NCI-H2107 treated with DMSO at 0.1 percent for 48 hours (cell line): ENCODE data around the gene OTUD5.
"Not testable (repeated sequence)": the region's sequence is repeated elsewhere in the genome, so short reads cannot be mapped to it uniquely, and the experiment has no call there.

Experiments used
- DNase-seq: peaks from one replicate; lab custom pipeline; 2025; ENCODE audit not compliant: unreplicated experiment; lab: John Stamatoyannopoulos, UW

OTUD5 gene

GRCh38 chrX:48957477-48957826 lies at the start of gene OTUD5:
Gene OTUD5 (minus strand): TSS chrX:48957607. CDS start chrX:48957570, 37 bp downstream.
- DNase-seq = peak; percentile 53

GRCh38 chrX:49003696-49004095 lies 46.3 kb upstream of the OTUD5 start:
- no peak for DNase-seq

GRCh38 chrX:49002091-49002935 lies 44.9 kb upstream of the OTUD5 start, which contains the start of gene GRIPAP1:
Gene GRIPAP1 (minus strand): TSS chrX:49002264. CDS start chrX:49002229, 35 bp downstream.
- peak; percentile 91 for DNase-seq

- no peak for DNase-seq
These were observed 44.2 kb upstream of the OTUD5 start for GRCh38 chrX:49001521-49002090.

- DNase-seq = no peak
These were observed 43.2 kb upstream of the OTUD5 start for GRCh38 chrX:49000636-49001035.

GRCh38 chrX:48999030-48999429 lies 41.6 kb upstream of the OTUD5 start:
- DNase-seq = no peak

GRCh38 chrX:48998391-48998790 lies 41.0 kb upstream of the OTUD5 start:
- no peak for DNase-seq

GRCh38 chrX:48997865-48998264 lies 40.5 kb upstream of the OTUD5 start:
- no peak for DNase-seq

- no peak for DNase-seq
These were observed 40.0 kb upstream of the OTUD5 start for GRCh38 chrX:48997455-48997854.

GRCh38 chrX:48996969-48997368 lies 39.6 kb upstream of the OTUD5 start:
- DNase-seq = no peak

GRCh38 chrX:48992341-48992740 lies 34.9 kb upstream of the OTUD5 start:
- DNase-seq = no peak

- DNase-seq = no peak
These were observed 32.1 kb upstream of the OTUD5 start for GRCh38 chrX:48989483-48989882.

- DNase-seq = no peak
These were observed 26.5 kb upstream of the OTUD5 start for GRCh38 chrX:48983896-48984295.

- DNase-seq = no peak
These were observed 25.7 kb upstream of the OTUD5 start for GRCh38 chrX:48983081-48983480.

GRCh38 chrX:48981178-48981577 lies 23.8 kb upstream of the OTUD5 start:
- no peak for DNase-seq

- not testable (repeated sequence) for DNase-seq
These were observed 22.9 kb upstream of the OTUD5 start for GRCh38 chrX:48980341-48980740.

- no peak for DNase-seq
These were observed 20.8 kb upstream of the OTUD5 start for GRCh38 chrX:48978226-48978625.

GRCh38 chrX:48976086-48976485 lies 18.7 kb upstream of the OTUD5 start:
- DNase-seq = no peak

- DNase-seq = no peak
These were observed 18.1 kb upstream of the OTUD5 start for GRCh38 chrX:48975541-48975940.

- no peak for DNase-seq
These were observed 17.6 kb upstream of the OTUD5 start for GRCh38 chrX:48975041-48975440.

- DNase-seq = no peak
These were observed 17.2 kb upstream of the OTUD5 start for GRCh38 chrX:48974574-48974973.

- no peak for DNase-seq
These were observed 16.6 kb upstream of the OTUD5 start for GRCh38 chrX:48974033-48974432.
